HCT116 (cell line): ENCODE data around the gene TNIP3. TPM values are rescaled to one million over a fixed set of nuclear protein-coding genes. Genes with fewer than 3 reads are reported as not detected.

Source experiments
- ATAC-seq: fragments of 200-7000 bp; cut with Tn5 transposase; 2 replicates; pipeline ENCODE4 v1.9.1; 2020; ENCODE audit warnings: mild to moderate bottlenecking, moderate library complexity
- BruUV-seq: library from RNA; stranded (reverse); fragments of 400-500 nt; replicated peaks from 2 replicates; lab custom pipeline; 2021; lab: Mats Ljungman, UMichigan
- CTCF ChIA-PET: fragments of 300-600 bp; sonication (Branson Sonifier 250); formaldehyde crosslinking; loops from one replicate; lab custom pipeline; 2021; ENCODE audit warnings: antibody characterized with exemption; lab: Charles Lee
- POLR2A ChIA-PET: fragments of 300-600, 350-600 bp; sonication (Branson Sonifier 250); formaldehyde crosslinking; loops from one replicate; lab custom pipeline; 2021; ENCODE audit warnings: antibody characterized with exemption; lab: Charles Lee
- RAD21 ChIA-PET, 2 experiments: fragments of 300-600 bp; sonication (Branson Sonifier 250); formaldehyde crosslinking; loops; one replicate each; lab custom pipeline; 2023; ENCODE audit warnings: low total read pairs in 2 of 2; ENCODE audit not compliant: uncharacterized antibody in 2 of 2, unreplicated experiment in 2 of 2, low non-redundant PET in 1 of 2; lab: Charles Lee
- DNase-seq: peaks from one replicate; pipeline ENCODE4 v3.0.0-alpha.2; 2010; ENCODE audit warnings: low read depth, low spot score
- H2AFZ ChIP-seq: fragments of 200-600 bp; shearing (Covaris generic), sonication (generic); 2 replicates; pipeline ENCODE4 v1.6.1; 2017; ENCODE audit warnings: low read depth, mixed run types, mixed read lengths, antibody characterized with exemption, low read length; ENCODE audit not compliant: poor library complexity, severe bottlenecking
- H3K27ac ChIP-seq: 2 replicates; pipeline ENCODE4 v1.5.1; 2012; ENCODE audit warnings: low read depth, low read length
- H3K27me3 ChIP-seq: fragments of 200-600 bp; sonication (generic); 2 replicates; pipeline ENCODE4 v1.6.1; 2016; ENCODE audit warnings: mixed run types, low read length, mixed read lengths; ENCODE audit not compliant: insufficient read depth
- H3K36me3 ChIP-seq, 2 experiments: fragments of 200-500 bp in 1 of 2; fragments of 200-600 bp in 1 of 2; sonication (Bioruptor generic) in 1 of 2; sonication (generic) in 1 of 2; 2 replicates each; pipeline versions ENCODE4 v1.5.1 to v1.6.1; 2014 to 2016; ENCODE audit warnings: low read length in 2 of 2, inconsistent platforms in 1 of 2, mixed read lengths in 1 of 2, mixed run types in 1 of 2; ENCODE audit not compliant: insufficient read depth in 2 of 2, control insufficient read depth in 1 of 2
- H3K4me1 ChIP-seq, 2 experiments: fragments of 200-600 bp in 1 of 2; sonication (generic) in 1 of 2; 2 replicates each; pipeline versions ENCODE4 v1.5.1 to v1.6.1; 2012 to 2017; ENCODE audit warnings: low read length in 2 of 2, inconsistent platforms in 1 of 2, mild to moderate bottlenecking in 1 of 2, mixed read lengths in 1 of 2, mixed run types in 1 of 2, moderate library complexity in 1 of 2; ENCODE audit not compliant: insufficient read depth in 2 of 2, control insufficient read depth in 1 of 2
- H3K4me2 ChIP-seq: fragments of 200-600 bp; sonication (generic); 2 replicates; pipeline ENCODE4 v1.6.1; 2017; ENCODE audit warnings: mixed run types, low read length, mixed read lengths
- H3K4me3 ChIP-seq, 2 experiments: fragments of 200-600 bp in 1 of 2; sonication (generic) in 1 of 2; replicated peaks in 1 of 2; 2 replicates each; pipeline ENCODE4 v1.5.1; 2011 to 2016; ENCODE audit warnings: low read length in 2 of 2, control low read depth in 1 of 2, low read depth in 1 of 2, mild to moderate bottlenecking in 1 of 2, mixed read lengths in 1 of 2, mixed run types in 1 of 2
- H3K79me2 ChIP-seq: fragments of 200-600 bp; sonication (generic); 2 replicates; pipeline ENCODE4 v1.6.1; 2017; ENCODE audit warnings: mild to moderate bottlenecking, mixed run types, low read length, moderate library complexity, mixed read lengths; ENCODE audit not compliant: insufficient read depth
- H3K9ac ChIP-seq: fragments of 200-600 bp; sonication (generic); 2 replicates; pipeline ENCODE4 v1.6.1; 2016; ENCODE audit warnings: low read length, mixed read lengths
- H3K9me2 ChIP-seq: fragments of 200-600 bp; sonication (generic), shearing (Covaris generic); 2 replicates; pipeline ENCODE4 v1.6.1; 2017; ENCODE audit warnings: mixed run types, mild to moderate bottlenecking, moderate library complexity; ENCODE audit not compliant: insufficient read depth
- H3K9me3 ChIP-seq, 2 experiments: fragments of 200-500 bp in 1 of 2; fragments of 200-600 bp in 1 of 2; sonication (Bioruptor generic) in 1 of 2; sonication (generic) in 1 of 2; 2 replicates each; pipeline ENCODE4 v1.6.1; 2014 to 2017; ENCODE audit warnings: low read length in 2 of 2, mixed read lengths in 2 of 2, inconsistent platforms in 1 of 2, low read depth in 1 of 2, mild to moderate bottlenecking in 1 of 2, mixed run types in 1 of 2, moderate library complexity in 1 of 2; ENCODE audit not compliant: control insufficient read depth in 1 of 2, insufficient read depth in 1 of 2
- H4K20me1 ChIP-seq: fragments of 200-600 bp; sonication (generic), shearing (Covaris generic); 2 replicates; pipeline ENCODE4 v1.6.1; 2017; ENCODE audit warnings: mixed run types, mild to moderate bottlenecking, moderate library complexity; ENCODE audit not compliant: insufficient read depth
- CBX3 ChIP-seq: IDR thresholded peaks from 2 replicates; pipeline ENCODE4 v1.6.1; 2012; ENCODE audit warnings: low read depth
- CEBPB ChIP-seq: IDR thresholded peaks from 2 replicates; pipeline ENCODE4 v1.6.1; 2012; ENCODE audit warnings: low read depth
- EGR1 ChIP-seq: IDR thresholded peaks from 2 replicates; pipeline ENCODE4 v1.6.1; 2012; ENCODE audit warnings: low read depth
- ELF1 ChIP-seq: IDR thresholded peaks from 2 replicates; pipeline ENCODE4 v1.6.1; 2012; ENCODE audit warnings: low read depth, borderline replicate concordance
- EZH2phosphoT487 ChIP-seq: fragments of 200-600 bp; IDR thresholded peaks from 2 replicates; pipeline ENCODE4 v1.6.1; 2018; ENCODE audit warnings: antibody characterized with exemption, borderline replicate concordance
- POLR2A ChIP-seq: IDR thresholded peaks from 2 replicates; pipeline ENCODE4 v1.7.0; 2011; ENCODE audit warnings: borderline replicate concordance; ENCODE audit not compliant: insufficient read depth, insufficient read length; ENCODE audit errors: extremely low read depth
- POLR2AphosphoS5 ChIP-seq: IDR thresholded peaks from 2 replicates; pipeline ENCODE4 v1.6.1; 2011; ENCODE audit warnings: mild to moderate bottlenecking, low read depth, low read length, moderate library complexity
- RAD21 ChIP-seq: IDR thresholded peaks from 2 replicates; pipeline ENCODE4 v1.6.1; 2012; ENCODE audit warnings: low read depth, mild to moderate bottlenecking
- SP1 ChIP-seq: IDR thresholded peaks from 2 replicates; pipeline ENCODE4 v1.6.1; 2012; ENCODE audit warnings: low read depth
- SRF ChIP-seq: IDR thresholded peaks from 2 replicates; pipeline ENCODE4 v1.6.1; 2012; ENCODE audit warnings: low read depth
- ZBTB33 ChIP-seq: IDR thresholded peaks from 2 replicates; pipeline ENCODE4 v1.6.1; 2011; ENCODE audit warnings: mild to moderate bottlenecking, low read length, moderate library complexity; ENCODE audit not compliant: insufficient replicate concordance; ENCODE audit errors: extremely low read depth
- ZFX ChIP-seq: fragments of 450-650 bp; IDR thresholded peaks from 2 replicates; pipeline ENCODE4 v1.6.1; 2017
- intact Hi-C: fragments of 100-400 bp; cut with micrococcal nuclease; formaldehyde crosslinking; loops from 2 replicates; pipeline ENCODE4 v1.10.0; 2022
- total RNA-seq: library from RNA; stranded (reverse); gene quantifications from one replicate; pipeline ENCODE4 v1.2.1, GENCODE V29; 2021; ENCODE audit not compliant: unreplicated experiment
- TF ChIP-seq, protein P1 (sequence below): IDR thresholded peaks from 2 replicates; pipeline ENCODE4 v1.6.1; 2012

Gene TNIP3
- total RNA-seq, 1 experiment from 2014 or later, result not detected

DNA sequence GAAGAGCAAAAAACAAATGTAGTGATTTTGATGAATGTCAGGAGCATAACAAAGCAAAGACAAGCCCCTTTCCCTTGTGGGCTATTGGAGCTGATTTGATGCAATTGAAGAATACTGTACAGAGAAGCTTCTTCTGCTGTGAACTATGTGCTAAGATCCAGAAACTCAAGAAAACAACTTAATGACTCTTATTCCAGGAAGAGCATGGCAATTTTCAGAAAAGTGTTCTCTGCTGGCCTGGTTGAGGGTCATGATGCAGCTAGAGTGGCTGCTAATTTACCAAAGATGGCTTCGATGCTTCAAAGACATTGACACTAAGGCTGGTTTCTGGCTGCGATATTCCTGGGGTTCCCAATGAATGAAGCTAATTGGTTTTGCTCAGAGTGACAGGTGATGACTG is 45.8 kb downstream of the TNIP3 start:
- H3K79me2 ChIP-seq, result no peaks in the 10 kb centered on the region
- ChIA-PET RAD21 (no interaction called here), CTCF (no interaction called here), POLR2A (no interaction called here)
- H3K9me3 ChIP-seq, result no peaks in the 10 kb centered on the region
- H2AFZ ChIP-seq, result no peak overlapping the region
- no peak for ATAC-seq
- no peak overlapping the region for H3K9ac ChIP-seq
- no peaks in the 10 kb centered on the region for H3K36me3 ChIP-seq
- no peaks in the 10 kb centered on the region for H3K9me2 ChIP-seq
- H3K4me2 ChIP-seq, result no peak overlapping the region
- TF ChIP-seq EGR1 (no peak), ELF1 (no peak), ZFX (no peak), SRF (no peak), RAD21 (no peak), POLR2A (no peak), EZH2phosphoT487 (no peak), CBX3 (no peak), SP1 (no peak), CEBPB (no peak), ZBTB33 (no peak), POLR2AphosphoS5 (no peak)
- TF ChIP-seq, protein P1, sequence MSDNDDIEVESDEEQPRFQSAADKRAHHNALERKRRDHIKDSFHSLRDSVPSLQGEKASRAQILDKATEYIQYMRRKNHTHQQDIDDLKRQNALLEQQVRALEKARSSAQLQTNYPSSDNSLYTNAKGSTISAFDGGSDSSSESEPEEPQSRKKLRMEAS, result no peak
- no peak for DNase-seq
- no peak overlapping the region for H3K27ac ChIP-seq
- H3K27me3 ChIP-seq, result no peaks in the 10 kb centered on the region
- intact Hi-C loops, result no loop called here
- no peaks in the 10 kb centered on the region for H4K20me1 ChIP-seq
- H3K4me3 ChIP-seq, result no peak overlapping the region
- H3K4me1 ChIP-seq, result no peaks in the 10 kb centered on the region
- BruUV-seq, result no TSS peak
